Measurements from ENCODE around the gene SNRPF. TPM values are rescaled to one million over a fixed set of nuclear protein-coding genes. Genes with fewer than 3 reads are reported as not detected.

The SNRPF gene
- polyA plus RNA-seq, 4 donors: 70.1 to 104 (median 97.0) TPM

Other genes with a start within 250 kb of the SNRPF start
- 100 to 1,000 TPM in 3 of 4 donors, 1 to 10 TPM in 1; 3.3 to 110 (median 104) TPM for gene NTN4, start 68.2 kb upstream of the SNRPF start, polyA plus RNA-seq (ENCODE audit: insufficient read length in 4 of 4)
- under 1 TPM in 3 of 4 donors, not detected in 1; 0.54 to 0.63 (median 0.60) TPM for gene CCDC38, start 83.7 kb downstream of the SNRPF start, polyA plus RNA-seq (ENCODE audit: insufficient read length in 4 of 4)
- gene AMDHD1, start 84.4 kb downstream of the SNRPF start, polyA plus RNA-seq (ENCODE audit: insufficient read length in 4 of 4): 1 to 10 TPM in 3 of 4 donors, under 1 TPM in 1; 0.33 to 1.5 (median 1.2) TPM
- 1 to 10 TPM in 1 of 4 donors, under 1 TPM in 3; 0.26 to 2.3 (median 0.53) TPM for gene HAL, start 137.4 kb downstream of the SNRPF start, polyA plus RNA-seq (ENCODE audit: insufficient read length in 4 of 4)
- gene LTA4H, start 176.6 kb downstream of the SNRPF start, polyA plus RNA-seq (ENCODE audit: insufficient read length in 4 of 4): 100 to 1,000 TPM in 3 of 4 donors, 10 to 100 TPM in 1; 97.6 to 144 (median 133) TPM